Subcutaneous adipose tissue (tissue), 4 donors: ENCODE data around the gene MN1. TPM values are rescaled to one million over a fixed set of nuclear protein-coding genes. Genes with fewer than 3 reads are reported as not detected.

Experiments
- total RNA-seq, 4 donors: library from RNA; depleted of rRNA; stranded (reverse); fragments of >200 nt; gene quantifications; one replicate each; pipeline ENCODE4 v1.1.0, GENCODE V29; 2016
- TF ChIP-seq, protein P1 (sequence below): fragments of 450-650 bp; IDR thresholded peaks from one replicate; pipeline ENCODE4 v1.5.1; 2016; ENCODE audit warnings: low read depth, mild to moderate bottlenecking, control low read depth, antibody characterized with exemption, moderate library complexity

Gene MN1
- total RNA-seq, 4 donors from 2014 or later = 0.68 to 3.0 (median 1.6) TPM

DNA sequence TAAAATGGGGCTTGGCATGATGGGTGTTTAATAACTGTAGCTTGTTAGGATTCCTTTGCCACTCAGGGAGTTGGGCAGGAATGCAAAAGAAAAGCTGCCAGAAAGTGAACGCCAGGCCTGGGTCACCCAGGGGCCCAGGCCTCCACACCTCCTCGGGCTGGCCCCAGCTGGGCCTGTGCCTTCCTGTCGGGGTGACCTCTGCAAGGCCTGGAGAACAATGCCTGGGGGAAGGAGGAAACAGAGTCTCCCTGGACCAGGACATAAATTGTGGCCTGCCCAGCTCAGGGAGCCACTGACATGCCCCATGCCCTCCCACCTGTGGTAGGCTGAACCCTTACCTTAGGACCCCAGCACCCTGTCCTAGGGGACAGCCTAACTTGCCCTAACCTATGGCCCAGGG is 21.9 kb downstream of the MN1 start:
- TF ChIP-seq, protein P1, sequence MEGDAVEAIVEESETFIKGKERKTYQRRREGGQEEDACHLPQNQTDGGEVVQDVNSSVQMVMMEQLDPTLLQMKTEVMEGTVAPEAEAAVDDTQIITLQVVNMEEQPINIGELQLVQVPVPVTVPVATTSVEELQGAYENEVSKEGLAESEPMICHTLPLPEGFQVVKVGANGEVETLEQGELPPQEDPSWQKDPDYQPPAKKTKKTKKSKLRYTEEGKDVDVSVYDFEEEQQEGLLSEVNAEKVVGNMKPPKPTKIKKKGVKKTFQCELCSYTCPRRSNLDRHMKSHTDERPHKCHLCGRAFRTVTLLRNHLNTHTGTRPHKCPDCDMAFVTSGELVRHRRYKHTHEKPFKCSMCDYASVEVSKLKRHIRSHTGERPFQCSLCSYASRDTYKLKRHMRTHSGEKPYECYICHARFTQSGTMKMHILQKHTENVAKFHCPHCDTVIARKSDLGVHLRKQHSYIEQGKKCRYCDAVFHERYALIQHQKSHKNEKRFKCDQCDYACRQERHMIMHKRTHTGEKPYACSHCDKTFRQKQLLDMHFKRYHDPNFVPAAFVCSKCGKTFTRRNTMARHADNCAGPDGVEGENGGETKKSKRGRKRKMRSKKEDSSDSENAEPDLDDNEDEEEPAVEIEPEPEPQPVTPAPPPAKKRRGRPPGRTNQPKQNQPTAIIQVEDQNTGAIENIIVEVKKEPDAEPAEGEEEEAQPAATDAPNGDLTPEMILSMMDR = no peak

DNA sequence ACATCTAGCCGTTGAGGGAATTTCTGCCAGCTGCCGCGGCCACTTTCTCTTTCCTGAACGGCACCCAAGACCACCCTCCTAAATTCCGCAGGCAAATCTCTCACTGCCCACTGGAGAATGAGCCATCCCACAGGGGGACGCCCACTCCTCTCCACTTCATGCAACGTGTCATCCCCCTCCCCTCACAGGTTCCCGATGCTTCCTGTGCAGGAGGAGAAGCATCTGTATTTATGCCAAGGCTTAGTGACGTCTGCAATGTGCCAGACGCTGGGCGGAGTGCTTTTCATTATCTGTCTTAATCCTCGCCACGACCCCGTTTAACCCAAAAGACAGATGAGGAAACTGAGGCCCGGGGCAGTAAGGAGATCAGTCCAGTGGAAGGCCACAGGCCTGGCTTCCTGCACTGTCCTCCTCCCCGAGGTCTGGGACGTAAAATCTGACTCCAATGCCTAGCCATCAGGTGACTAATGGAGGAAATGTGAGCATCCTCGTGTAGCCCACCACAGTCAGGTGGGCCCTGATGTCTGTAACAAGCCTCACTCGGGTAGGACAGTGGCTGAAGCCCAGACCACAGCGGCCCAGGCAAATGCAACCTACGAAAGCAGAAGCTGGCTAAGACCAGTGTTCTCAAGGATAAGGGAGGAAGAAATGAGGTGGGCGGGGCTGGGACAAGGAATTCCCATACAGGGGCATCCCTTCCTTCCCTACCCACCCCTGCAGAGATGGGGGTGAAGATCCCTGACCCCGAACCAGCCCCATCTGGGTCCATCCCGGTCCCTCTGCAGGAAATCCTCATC is 23.1 kb downstream of the MN1 start:
- TF ChIP-seq, protein P1 = no peak

DNA sequence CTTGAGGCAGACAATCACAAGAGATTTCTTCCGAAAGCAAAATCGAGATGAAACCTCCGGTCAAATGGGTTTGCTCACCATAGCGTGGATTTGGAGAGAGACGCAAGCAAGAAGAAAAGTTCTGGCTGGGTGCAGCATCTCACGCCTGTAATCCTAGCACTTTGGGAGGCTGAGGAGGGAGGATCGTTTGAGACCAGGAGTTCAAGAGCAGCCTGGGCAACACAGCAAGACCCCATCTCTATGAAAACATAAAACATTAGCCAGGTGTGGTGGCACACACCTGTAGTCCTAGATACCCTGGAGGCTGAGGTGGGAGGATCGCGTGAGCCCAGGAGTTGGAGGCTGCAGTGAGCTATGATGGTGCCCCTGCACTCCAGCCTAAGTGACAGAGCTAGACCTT is 24.4 kb downstream of the MN1 start:
- TF ChIP-seq, protein P1 = no peak

DNA sequence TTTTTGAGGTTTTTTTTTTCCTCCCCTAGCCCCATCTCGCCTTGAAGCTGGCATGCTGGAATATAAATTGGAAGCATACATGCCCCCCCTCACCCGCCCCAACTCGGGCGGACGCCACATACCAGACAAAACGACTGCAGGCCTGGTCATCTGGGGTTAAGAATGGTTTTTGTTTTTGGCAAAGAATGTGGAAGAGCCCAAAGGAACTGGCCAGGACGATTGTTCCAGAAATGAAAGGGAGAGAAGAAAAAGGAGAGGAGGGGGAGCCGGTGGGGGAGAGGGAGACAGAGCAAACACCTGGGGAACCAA is 25.0 kb downstream of the MN1 start:
- TF ChIP-seq, protein P1 = no peak

DNA sequence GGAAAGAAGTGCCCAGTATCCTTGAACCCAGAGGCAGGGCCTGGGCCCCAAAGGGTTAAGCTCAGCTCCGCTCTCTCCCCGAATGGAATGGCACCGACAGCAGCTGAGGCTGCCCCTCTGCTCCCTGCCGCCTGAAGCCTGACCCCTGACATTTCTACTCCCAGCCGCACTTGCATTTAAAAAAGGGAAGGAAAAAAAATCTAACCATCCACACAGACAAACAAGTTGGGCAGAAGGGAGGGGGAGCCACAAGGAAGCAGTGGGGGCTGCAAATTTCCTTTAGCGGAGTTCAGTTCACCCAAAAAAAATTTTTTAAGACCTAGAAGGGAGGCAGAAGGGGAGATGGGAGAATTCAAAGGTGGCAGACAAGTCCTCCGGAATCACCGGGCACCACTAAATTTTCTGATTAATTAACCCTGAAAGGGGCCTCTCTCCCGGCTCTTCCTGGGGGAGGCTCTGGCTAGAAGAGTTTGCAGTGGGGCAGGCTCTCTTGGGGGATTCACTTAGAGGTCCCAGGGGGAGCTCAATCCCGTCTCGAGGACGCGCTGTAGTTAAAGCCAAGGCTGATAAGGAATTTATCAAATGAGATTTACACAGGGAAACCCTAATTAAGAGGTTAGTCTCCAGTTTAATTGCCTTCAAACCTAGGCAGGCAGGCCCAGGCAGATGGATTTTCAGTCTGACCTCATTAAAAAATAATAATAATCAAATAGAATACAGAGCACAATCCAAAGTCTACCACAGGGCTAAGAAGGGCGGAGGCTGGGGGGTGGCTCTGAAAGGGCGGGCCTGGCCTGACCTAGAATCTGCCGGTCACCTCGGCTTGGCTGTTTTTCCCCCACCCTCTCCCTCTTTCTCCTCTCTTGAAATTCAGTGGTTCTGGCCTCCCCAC is 25.6 kb downstream of the MN1 start:
- TF ChIP-seq, protein P1 = no peak

DNA sequence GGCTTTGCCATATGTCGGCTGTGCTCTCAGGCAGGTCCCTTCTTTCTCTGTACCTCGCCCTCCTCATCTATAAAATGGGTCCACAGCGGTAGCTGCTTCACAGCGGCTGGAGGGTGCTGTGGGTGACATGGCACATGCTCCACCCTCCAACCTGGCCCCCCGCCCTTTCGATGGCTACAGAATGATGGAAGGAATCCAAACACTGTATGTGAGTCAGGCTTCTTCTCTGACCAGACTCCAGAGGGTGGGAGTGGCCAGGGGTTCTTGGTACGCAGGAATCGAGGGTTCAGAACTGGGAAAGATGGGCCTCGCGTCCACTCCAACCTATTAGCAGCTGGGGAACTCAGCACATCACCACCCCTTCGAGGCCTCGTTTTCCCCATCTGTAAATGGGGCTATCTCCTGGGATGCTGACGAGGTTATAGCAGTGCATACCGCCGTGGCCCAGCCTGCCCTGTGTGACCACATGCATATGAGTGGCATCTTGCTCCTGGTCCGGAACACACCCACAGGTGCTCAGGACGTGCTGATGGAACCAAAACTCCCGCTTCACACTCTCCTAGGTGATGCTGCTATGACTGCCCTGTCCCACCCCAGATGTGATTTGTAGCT is 26.4 kb downstream of the MN1 start:
- TF ChIP-seq, protein P1 = no peak

DNA sequence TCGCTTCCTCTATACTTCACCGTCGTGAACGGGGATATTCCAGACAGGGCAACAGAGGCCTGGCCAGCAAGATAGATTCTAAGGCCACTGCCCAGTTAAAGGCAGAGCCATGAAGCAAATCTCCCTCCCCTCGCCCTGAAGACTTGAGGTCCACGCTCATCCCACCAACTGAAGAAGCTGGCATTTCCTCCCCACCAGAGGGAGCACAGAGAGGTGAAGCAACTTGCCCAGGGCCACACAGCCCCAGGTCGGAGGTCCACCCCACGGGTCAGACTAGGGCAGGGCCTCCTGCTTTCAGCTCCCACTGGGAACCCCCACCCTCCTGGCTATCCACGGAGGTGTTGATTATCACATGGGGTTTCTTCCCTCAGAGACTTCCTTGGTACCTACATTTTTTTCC is 27.4 kb downstream of the MN1 start:
- TF ChIP-seq, protein P1 = no peak
